NT2/D1 (cell line): ENCODE measurements around the gene ICAM4.
A peak's percentile ranks its signal among the peaks of the same experiment; 100 is the strongest.

Experiments
- DNase-seq: peaks from one replicate; pipeline ENCODE4 v3.0.0-alpha.2; 2011; ENCODE audit warnings: low read depth, low spot score
- H3K27me3 ChIP-seq: 2 replicates; pipeline ENCODE4 v1.6.0; 2011; ENCODE audit warnings: mild to moderate bottlenecking; ENCODE audit not compliant: insufficient read length, insufficient read depth
- H3K36me3 ChIP-seq: 2 replicates; pipeline ENCODE4 v1.6.1; 2011; ENCODE audit warnings: mild to moderate bottlenecking, low read length, mixed read lengths; ENCODE audit not compliant: insufficient read depth, insufficient read length
- H3K4me1 ChIP-seq: 2 replicates; pipeline ENCODE4 v1.5.1; 2011; ENCODE audit not compliant: insufficient read depth, insufficient read length
- H3K4me3 ChIP-seq: 2 replicates; pipeline ENCODE4 v1.5.1; 2011; ENCODE audit warnings: low read depth; ENCODE audit not compliant: insufficient read length
- H3K9ac ChIP-seq: 2 replicates; pipeline ENCODE4 v1.6.0; 2011; ENCODE audit warnings: low read depth; ENCODE audit not compliant: insufficient read length
- H3K9me3 ChIP-seq: 2 replicates; pipeline ENCODE4 v1.5.1; 2011; ENCODE audit warnings: mild to moderate bottlenecking, low read length; ENCODE audit not compliant: insufficient read depth
- SUZ12 ChIP-seq: IDR thresholded peaks from 2 replicates; pipeline ENCODE4 v1.6.1; 2011; ENCODE audit not compliant: insufficient read length, insufficient read depth; ENCODE audit errors: extremely low read depth
- YY1 ChIP-seq: IDR thresholded peaks from 2 replicates; pipeline ENCODE4 v1.6.1; 2011; ENCODE audit not compliant: insufficient read length, insufficient read depth
- ZNF274 ChIP-seq: IDR thresholded peaks from 2 replicates; pipeline ENCODE4 v1.6.1; 2011; ENCODE audit warnings: mild to moderate bottlenecking, low read depth, low read length

ICAM4 gene

GRCh38 chr19:10328558-10329429 is 42.0 kb downstream of the ICAM4 start:
- no peak for DNase-seq
- peaks cover under 1% of the 10 kb centered on the region for H3K27me3 ChIP-seq
- H3K4me1 ChIP-seq = peaks cover 13% of the 10 kb centered on the region
- TF ChIP-seq YY1 (no peak), SUZ12 (no peak), ZNF274 (no peak)
- no peak overlapping the region for H3K9ac ChIP-seq
- no peak overlapping the region for H3K4me3 ChIP-seq
- no peaks in the 10 kb centered on the region for H3K9me3 ChIP-seq
- H3K36me3 ChIP-seq = peaks cover 81% of the 10 kb centered on the region

DNA sequence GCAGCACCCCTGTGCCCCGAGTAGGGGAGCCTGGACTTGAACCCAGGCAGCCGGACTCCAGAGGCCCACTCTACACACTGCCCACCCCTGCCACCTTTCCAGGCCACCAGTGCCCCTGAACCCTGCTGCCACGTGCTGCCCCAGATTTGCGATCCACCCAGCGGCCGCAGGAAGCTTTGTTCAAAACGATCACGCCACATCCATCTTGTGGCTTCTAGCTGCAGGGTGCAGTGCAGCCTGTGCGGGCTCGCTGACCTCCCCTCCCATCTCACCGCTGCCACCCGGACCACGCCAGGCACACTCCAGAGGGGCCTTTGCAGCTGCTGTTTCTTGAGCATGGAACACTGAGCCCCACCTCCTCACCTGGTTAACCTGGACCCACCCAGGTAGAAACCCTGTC is 42.8 kb downstream of the ICAM4 start:
- peaks cover 17% of the 10 kb centered on the region for H3K4me1 ChIP-seq
- no peak overlapping the region for H3K4me3 ChIP-seq
- no peak for TF ChIP-seq ZNF274
- no peak for TF ChIP-seq SUZ12
- no peak for TF ChIP-seq YY1
- no peak for DNase-seq
- no peaks in the 10 kb centered on the region for H3K9me3 ChIP-seq
- peaks cover 74% of the 10 kb centered on the region for H3K36me3 ChIP-seq
- H3K9ac ChIP-seq = peak overlapping the region; percentile 28
- peaks cover 8% of the 10 kb centered on the region for H3K27me3 ChIP-seq

GRCh38 chr19:10332158-10332964 is 45.6 kb downstream of the ICAM4 start:
- TF ChIP-seq YY1 = no peak
- TF ChIP-seq ZNF274 = no peak
- no peak for TF ChIP-seq SUZ12
- Histone ChIP-seq H3K9ac (peak overlapping the region; percentile 92), H3K9me3 (no peaks in the 10 kb centered on the region), H3K36me3 (peaks cover 47% of the 10 kb centered on the region), H3K4me3 (peak overlapping the region; percentile 98), H3K27me3 (peaks cover 16% of the 10 kb centered on the region), H3K4me1 (peaks cover 24% of the 10 kb centered on the region)
- no peak for DNase-seq

DNA sequence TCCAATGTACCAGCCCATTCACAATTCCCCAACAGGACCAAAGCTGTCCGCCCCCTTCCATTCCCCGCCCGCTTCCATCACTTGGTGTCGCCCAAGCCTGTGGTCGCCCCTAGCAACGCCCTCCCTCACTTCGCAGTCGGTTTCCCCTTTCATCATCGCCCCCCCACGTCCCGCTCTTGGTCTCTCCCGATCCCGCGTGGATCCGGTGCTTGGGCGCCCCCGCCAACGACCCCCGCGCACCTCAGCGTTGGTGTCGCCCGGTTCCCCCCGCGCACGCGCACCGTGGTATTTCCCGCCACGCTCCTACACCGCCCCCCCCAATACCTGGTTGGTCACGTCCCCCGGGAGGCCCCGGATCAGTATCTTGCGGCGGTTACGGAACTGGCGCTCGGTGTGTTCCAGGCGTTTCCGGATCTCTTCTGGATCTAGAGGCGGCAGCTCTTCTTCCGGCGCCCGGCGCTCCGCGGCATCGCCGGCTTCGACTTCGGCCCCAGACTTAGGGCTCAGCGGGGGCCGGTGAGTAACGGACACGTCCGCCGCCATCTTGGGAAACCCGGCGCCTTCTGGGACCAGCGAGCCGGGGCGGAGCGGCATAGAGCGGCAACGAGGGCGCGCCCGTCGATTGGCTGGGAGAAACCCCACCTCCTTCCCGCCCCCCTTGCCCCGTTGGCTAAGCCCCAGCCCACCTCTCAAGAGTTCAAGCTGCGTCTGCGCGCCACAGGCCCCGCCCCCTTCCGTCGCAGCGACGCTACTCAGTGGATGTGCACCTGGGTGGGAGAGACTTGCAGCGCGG is 46.4 kb downstream of the ICAM4 start, which contains the start of gene RAVER1:
TSS of gene RAVER1 (minus strand) at position 565 of the 793 bp plus-strand sequence. CDS start at position 543, 22 bp downstream.
- H3K27me3 ChIP-seq = peaks cover 16% of the 10 kb centered on the region
- TF ChIP-seq SUZ12 = no peak
- TF ChIP-seq YY1 = peak; percentile 73

DNA sequence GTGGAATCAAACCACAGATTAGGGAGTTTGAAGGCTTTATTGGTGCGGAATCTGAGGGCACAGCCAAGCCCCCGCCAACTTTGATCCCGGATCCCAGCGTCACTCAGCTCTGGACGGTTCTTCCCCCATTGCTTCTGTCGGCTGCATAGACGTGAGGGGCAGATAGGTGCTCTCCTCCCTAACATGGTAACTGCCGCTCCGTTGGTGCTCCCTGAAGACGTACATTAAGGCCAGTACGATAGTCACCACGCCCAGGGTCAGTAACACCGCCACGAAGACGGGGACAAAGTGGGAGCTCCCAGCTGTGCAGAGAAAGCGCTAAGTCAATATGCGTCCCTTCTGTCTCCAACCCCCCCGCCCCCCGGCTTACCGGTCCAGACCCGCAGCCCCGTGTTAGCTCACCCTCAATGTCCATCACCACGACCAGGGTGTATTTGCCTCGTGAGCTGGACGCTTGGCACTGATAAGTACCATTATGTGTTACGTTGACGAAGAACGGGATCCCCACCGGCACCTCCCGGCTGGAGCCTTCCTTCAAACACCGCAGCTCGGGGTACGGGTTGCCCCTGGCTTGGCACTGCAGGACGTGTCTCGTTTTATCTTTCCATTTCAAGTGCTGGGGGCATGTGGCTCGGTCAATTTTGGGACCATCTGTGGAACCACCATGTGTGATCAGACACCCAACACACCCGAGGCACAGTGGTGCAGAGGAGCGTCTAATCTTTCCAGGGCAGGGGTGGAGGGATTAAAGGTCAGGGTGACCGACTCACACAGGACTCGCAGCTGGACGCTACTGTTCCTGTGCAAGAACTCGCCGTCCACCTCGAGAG is 47.2 kb downstream of the ICAM4 start:
- peaks cover 16% of the 10 kb centered on the region for H3K27me3 ChIP-seq
- peak overlapping the region; percentile 70 for H3K9ac ChIP-seq
- peaks cover 31% of the 10 kb centered on the region for H3K36me3 ChIP-seq
- peaks cover 23% of the 10 kb centered on the region for H3K4me1 ChIP-seq
- no peak for DNase-seq
- H3K9me3 ChIP-seq = no peaks in the 10 kb centered on the region
- peak overlapping the region; percentile 98 for H3K4me3 ChIP-seq
- TF ChIP-seq YY1 = no peak
- no peak for TF ChIP-seq ZNF274
- no peak for TF ChIP-seq SUZ12

More for the DNA sequence above, 46.4 kb downstream of the ICAM4 start, which contains the start of gene RAVER1:
- Histone ChIP-seq H3K4me3 (peak within 1 kb of the TSS; percentile 98), H3K9me3 (no peaks in the 10 kb centered on the region), H3K4me1 (peaks cover 24% of the 10 kb centered on the region), H3K36me3 (peaks cover 39% of the 10 kb centered on the region), H3K9ac (peak within 1 kb of the TSS; percentile 92)
- peak; percentile 96 for DNase-seq

DNA sequence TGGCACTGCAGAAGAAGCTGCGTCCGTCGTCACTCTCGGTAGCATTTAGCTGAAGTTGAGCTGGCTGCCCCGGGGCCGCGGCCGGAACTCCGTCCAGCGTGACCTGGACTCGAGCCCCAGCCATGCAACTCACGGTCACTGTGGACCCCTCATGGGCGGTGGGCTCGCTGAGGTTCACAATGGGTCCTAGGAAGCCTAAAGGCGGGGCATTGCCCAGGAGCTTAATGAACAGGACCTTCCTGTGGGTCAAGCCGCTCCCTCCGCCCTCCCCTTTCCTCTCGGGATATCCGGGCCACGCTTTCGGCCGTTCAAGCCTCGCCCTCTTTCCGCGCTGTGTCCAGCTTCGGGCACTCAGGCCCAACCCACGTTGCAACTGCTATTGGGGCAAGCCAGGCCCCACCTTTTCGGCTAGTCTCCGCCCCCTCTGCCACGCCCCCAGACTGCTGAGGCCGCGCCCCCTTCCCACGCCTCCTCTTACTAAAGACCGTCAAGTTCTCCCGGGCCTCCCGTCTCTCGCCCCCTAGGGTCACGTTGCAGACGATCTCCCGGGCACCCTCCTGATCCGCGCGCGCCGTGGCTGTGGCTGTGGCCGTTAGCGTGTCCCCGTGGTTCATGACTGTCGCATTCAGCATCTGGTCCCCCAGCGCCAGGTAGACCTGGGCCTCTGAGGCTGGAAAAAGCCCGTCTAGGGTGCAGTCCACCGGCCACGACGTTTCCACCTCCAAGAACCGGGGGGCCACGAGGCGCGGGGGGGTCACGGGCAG is 48.0 kb downstream of the ICAM4 start:
- Histone ChIP-seq H3K27me3 (peaks cover 16% of the 10 kb centered on the region), H3K9me3 (no peaks in the 10 kb centered on the region), H3K36me3 (peaks cover 23% of the 10 kb centered on the region), H3K4me3 (peak overlapping the region; percentile 98), H3K4me1 (peaks cover 29% of the 10 kb centered on the region), H3K9ac (peak overlapping the region; percentile 75)
- DNase-seq = peak; percentile 78
- TF ChIP-seq SUZ12 = no peak
- TF ChIP-seq YY1 = no peak
- TF ChIP-seq ZNF274 = no peak
